GM21723 (cell line): ENCODE measurements around the gene SWAP70.
A peak's percentile ranks its signal among the peaks of the same experiment; 100 is the strongest.
"Not testable (repeated sequence)": the region's sequence is repeated elsewhere in the genome, so short reads cannot be mapped to it uniquely, and the experiment has no call there.

Experiments
- ATAC-seq: cut with Tn5 transposase; IDR thresholded peaks from one replicate; pipeline ENCODE4 v1.9.1; 2021; ENCODE audit warnings: mild to moderate bottlenecking, moderate library complexity; ENCODE audit not compliant: unreplicated experiment

SWAP70 gene

DNA sequence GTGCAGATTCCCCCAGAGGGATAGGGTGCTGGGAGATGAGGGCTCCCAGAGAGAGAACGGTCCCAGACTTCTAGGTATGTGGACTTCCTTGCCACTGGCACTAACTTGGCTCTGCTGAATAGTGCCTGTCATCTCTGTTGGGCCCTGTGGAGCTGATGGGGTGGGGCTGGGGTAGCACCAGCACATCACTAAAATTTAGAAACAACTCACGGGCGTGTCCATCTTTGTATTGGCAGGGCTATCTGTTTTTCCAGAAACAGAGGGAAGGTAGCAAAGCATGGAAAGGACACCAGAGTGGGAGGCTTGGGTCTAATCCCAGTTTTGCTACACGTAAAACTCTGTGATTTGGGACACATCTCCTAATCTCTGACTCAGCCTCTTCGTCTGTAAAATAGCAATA, 25.8 kb downstream of the SWAP70 start:
- ATAC-seq, result no peak

DNA sequence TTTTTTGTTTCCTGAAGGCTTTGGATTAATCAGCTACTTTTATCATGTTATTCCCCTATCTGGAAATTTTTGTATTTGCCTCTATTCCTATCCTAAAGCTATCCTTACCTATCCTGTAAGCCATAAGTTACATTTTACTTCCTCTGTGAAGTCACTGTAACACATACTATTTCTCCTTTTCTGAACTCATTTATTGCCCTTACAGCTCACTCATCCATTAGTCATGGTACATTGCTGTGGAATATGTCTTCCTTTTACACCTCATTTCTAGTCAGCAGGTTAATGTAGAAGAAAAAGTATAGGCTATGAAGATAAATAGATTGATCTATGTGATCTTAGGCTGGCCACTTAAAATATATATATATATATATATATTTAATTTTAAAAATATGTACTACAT, 28.0 kb downstream of the SWAP70 start:
- ATAC-seq, result no peak

DNA sequence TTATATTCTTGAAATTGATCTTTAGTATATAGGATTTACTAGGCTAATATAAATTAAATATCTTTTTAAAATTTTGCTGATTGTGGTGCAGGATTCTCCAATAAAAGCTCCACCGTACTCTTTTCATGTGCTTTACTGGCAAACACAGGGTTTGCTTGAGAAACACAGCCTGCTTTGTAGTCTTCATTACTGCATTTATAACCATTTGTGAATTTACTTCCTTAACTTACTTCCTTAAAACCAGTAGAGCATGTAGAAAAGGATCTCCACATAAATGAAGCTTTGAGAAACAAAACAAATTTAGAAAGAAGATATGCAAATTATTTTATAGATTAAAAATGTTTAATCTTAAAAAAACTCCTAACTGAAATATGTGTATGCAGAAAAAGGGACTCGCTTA, 28.8 kb downstream of the SWAP70 start:
- ATAC-seq, result no peak

DNA sequence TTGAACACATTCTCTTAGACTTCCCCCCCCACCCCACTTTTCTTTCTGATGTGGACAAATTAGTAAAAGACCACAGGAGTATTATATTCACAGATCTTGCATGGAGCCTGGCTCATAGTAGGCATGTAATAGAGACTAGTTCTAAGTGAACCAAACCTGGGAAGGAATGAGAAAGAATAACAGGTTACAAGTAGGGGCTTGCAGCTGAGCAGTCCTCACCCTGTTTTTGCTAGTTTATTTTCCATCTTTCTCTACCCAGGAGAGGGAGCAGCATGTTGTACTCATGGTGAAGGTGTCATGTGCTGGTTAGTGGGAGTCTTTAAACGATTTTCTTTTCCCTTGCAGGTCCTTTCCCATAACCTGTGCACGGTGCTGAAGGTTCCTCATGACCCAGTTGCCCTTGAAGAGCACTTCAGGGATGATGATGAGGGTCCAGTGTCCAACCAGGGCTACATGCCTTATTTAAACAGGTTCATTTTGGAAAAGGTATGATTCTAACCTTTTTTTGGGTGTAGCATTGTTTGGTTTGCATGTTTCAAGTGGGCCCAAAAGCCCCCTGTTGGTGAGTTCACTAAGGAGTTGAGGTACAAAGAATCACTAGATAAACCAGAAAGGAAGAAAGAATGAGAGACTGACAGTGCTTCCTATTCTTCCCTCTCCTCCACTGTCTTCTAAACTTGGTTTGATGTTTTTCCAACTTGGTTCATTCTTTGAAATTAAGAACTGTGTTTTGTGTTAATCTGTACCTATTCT, 30.1 kb downstream of the SWAP70 start:
- ATAC-seq, result no peak

DNA sequence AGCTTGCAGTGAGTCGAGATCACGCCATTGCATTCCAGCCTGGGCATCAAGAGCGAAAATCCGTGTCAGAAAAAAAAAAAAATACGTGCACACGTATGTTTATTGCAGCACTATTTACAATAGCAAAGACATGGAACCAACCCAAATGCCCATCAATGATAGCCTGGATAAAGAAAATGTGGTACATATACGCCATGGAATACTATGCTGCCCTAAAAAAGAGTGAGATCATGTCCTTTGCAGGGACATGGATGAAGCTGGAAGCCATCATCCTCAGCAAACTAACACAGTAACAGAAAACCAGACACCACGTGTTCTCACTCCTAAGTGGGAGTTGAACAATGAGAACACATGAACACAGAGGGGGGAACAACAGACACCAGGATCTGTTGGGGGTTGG, 31.4 kb downstream of the SWAP70 start:
- not testable (repeated sequence) for ATAC-seq

DNA sequence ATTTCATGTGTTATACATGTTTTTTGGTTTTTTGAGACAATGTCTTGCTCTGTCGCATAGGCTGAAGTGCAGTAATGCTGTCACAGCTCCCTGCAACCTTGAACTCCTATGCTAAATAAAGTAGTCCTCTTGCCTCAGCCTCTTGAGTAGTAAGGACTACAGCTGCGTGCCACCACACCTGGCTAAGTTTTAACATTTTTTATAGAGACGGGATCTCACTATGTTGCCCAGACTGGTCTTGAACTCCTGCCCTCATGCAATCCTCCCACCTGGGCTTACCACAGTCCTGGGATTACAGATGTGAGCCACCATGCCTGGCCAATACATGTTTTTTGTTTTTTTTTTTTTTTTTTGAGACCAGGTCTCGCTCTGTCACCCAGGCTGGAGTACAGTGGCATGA, 33.9 kb downstream of the SWAP70 start:
- ATAC-seq, result peak; percentile 42

DNA sequence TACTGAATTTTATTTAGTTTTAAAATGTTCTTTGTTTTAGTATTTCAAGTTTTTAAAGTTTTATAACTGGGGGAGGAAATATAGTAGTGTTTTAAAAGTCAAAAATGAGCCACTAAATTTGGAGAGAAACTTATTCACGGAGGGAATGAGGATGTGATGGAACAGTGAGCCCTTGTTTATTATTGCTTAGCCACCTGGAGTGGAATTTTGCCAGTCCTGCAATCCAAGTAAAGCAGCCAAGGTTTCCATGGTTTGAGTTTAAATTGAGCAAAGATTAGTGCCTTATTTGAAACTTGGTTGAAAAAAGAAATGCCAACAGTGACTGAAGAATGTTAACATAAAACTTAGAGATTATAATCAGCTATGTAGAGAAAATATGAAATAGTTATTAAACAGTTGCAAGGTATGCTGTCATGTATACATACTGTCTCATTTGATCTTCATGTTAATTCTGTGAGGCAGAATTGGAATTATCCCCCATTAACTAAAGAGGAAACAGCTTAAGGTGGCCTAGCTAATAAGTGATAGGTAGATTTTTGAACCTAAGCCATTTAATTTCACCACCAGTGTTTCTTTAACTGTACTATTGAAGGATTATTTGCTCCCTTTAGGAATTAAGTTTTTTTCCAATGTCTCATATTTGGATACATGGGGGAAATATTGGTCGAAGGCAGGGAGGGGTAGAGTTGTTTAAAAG, 36.4 kb downstream of the SWAP70 start:
- ATAC-seq, result no peak

DNA sequence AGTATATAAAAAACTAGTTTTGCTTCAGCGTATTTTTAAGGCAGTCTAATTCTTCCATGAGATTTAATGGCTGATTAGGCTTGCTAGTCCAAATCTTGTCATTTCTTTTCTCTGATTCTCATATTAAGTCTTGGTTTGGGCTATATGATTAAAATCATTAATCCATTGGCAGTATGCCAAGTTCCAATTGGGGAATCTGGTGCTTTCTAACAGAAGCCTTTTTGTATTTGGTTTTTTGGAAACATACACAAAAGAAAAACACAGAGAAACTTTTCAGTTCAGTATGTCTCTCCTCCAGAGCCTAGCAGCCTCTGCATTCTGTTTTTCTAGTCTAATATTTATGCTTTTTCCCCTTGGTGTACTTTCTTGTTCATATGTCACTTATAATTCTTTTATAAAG, 37.9 kb downstream of the SWAP70 start:
- ATAC-seq, result no peak

DNA sequence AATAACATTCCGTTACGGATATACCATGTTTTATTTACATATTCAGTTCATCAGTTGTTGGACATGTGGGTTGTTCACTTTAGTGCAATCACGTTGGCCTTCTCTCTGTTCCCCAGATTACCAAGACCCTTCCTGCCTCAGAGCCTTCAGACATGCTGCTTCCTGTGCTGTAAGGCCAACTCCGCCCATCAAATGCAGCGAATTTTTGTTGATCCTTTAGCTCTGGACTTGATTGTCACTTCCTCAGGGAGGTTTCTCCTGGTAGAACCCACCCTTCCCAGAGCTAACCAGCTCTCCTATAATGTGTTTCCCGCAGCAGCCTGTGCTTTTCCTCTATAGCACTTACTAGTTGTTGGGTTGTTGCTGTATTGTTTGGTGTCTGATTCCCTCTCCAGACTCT, 39.4 kb downstream of the SWAP70 start:
- ATAC-seq, result no peak

DNA sequence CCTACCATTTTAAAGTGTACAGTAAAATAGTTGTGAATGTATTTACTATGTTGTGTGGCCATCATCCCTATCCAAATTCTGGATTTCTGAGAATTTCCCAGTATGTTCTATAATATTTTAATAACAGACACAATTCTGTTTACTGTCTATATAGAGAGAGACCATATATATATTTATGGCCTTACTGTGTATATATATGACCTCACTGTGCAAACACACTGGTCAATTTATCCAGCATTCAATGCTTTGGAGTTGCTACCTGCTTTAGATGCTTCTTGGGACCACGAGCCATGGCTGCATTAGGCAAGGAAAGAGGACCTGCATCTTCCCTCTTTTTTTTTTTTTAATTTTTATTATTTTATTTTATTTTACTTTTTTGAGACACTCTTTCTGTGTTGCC, 40.2 kb downstream of the SWAP70 start:
- ATAC-seq, result no peak

DNA sequence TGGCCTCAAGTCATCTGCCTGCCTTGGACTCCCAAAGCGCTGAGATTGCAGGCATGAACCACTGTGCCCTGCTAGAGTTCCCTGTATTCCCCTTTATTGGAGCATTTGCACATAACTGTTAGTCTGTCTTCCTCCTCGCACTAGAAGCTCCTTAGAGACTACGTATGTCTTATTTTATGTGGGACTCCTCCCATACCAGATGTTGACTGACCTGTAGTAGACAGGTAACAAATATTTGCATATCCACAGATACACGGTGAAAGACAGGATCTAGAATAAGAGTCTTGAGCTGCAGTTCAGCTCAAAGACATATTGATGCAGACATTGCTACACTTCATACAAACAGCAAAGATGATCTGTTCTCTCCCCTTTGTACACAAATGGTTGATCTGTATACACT, 40.7 kb downstream of the SWAP70 start:
- no peak for ATAC-seq

DNA sequence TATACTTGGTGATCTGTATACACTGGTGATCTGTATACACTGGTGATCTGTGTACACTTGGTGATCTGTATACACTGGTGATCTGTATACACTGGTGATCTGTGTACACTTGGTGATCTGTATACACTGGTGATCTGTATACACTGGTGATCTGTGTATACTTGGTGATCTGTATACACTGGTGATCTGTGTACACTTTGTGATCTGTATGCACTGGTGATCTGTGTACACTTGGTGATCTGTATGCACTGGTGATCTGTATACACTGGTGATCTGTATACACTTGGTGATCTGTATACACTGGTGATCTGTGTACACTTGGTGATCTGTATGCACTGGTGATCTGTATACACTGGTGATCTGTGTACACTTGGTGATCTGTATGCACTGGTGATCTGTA, 41.5 kb downstream of the SWAP70 start:
- not testable (repeated sequence) for ATAC-seq

DNA sequence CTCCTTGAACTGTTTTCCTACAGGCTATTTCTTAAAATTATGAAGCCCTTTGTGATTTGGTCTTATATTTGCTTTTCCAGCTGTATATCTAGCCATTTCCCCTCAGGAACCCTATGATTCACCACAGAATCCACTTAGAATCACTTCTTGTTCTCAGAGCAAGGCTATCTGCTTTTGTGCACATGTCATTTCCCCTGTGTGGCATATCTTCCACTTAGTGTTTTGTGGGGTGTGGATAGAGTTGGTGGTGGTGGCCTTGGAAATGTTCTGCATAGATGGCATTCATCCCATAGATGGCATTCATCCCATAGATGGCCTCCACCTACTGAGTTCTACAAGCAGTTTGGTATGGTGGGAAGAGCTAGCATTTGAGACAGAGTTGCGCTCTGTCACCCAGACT, 44.7 kb downstream of the SWAP70 start:
- ATAC-seq, result no peak

DNA sequence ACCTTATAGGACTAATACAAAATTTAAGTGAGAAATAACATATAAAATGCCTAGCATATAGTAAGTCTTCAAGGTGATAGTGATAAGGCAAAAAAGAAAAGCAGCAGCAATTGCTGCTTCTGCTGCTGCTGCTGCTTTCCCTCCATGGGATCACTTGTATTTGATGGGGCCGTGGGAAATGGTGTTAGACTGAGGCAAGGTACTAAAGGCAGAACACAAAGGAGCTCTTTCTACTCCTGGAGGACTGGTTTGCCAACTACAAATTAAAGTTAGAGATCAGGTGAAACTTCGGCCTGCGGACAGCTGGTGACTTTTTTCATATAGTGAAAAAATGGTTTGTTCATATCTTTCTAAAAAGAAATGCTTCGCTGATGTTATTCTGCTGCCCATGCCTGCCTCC, 46.3 kb downstream of the SWAP70 start:
- ATAC-seq, result no peak

DNA sequence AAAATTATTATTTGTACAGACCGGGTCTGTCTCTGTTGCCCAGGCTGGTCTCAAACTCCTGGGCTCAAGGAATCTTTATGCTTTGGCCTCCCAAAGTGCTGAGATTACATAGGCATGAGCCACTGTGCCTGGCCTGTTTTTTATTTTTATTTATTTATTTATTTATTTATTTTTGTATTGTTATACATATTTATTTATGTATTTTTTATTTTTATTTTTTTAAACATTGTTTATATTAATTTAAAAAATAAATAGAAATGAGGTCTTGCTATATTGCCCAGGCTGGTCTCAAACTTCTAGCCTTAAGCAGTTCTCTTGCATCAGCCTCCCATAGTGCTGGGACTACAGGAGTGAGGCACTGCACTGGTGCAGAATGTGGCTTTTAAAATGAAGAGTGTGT, 47.0 kb downstream of the SWAP70 start:
- no peak for ATAC-seq

DNA sequence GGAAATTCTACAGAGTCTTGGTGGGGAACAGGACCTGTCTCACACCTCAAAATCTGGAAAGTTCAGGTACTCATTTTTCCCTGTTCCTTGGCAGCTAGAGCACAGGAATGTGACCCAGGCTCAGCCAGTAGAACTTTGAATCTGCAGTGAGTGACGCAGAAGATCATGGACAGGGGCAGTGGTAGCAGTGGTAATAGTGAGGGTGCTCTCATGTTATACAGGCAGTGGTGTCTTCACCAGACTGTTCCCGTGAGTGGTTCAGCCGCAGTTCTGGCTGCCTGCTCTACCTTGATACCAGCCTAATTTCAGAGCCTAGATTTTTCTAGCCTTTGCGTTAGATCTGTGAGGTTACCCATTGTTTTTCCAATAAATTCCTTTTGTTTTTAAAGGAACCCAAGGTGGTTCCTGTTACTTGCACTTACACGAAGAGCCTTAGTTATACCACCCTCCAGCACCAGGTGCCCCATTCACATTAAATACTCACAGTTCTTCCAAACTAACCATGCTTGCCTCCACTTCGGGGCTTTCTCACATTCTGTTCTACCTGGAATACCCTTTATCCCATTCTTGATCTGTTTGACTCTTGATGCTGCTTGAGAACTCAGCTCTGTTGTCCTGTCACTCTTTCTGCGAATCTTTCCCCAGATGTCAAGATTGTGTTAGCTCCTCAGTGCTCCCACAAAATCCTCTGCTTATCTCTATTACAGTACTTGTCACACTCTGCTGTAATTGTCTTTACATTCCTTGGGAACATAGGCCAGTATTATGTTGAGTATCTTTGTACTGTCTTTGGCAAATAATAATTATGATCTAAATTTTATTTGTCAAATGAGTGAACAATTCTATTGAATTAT, 47.8 kb downstream of the SWAP70 start:
- no peak for ATAC-seq

DNA sequence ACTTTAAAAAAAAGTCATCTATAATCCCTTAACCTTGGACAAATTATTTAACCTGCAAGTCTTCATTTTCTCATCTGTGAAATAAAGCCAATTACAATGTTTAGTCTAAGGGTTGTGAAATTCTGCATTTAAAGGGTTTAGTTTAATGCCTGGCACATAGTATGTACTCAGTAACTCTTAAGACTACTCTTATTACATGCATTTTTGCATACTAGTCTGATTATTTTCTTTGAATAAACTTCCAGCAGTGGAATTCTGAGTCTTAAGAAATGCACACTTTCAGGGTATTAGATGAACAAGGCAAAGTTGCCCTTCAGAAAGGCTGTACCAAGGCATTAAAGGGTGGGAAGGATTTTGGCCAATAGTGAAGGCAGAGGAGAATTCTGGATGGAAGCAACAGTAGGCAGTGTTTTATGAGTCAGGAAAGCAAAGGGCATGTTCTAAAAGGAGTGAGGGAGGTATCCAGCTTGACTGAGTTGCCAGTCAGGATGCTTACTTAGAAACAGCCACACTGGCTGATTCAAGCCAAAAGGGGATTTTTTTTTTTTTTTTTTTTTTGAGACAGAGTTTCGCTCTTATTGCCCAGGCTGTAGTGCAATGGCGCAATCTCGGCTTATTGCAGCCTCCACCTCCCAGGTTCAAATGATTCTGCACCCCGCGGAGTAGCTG, 50.5 kb downstream of the SWAP70 start:
- no peak for ATAC-seq

DNA sequence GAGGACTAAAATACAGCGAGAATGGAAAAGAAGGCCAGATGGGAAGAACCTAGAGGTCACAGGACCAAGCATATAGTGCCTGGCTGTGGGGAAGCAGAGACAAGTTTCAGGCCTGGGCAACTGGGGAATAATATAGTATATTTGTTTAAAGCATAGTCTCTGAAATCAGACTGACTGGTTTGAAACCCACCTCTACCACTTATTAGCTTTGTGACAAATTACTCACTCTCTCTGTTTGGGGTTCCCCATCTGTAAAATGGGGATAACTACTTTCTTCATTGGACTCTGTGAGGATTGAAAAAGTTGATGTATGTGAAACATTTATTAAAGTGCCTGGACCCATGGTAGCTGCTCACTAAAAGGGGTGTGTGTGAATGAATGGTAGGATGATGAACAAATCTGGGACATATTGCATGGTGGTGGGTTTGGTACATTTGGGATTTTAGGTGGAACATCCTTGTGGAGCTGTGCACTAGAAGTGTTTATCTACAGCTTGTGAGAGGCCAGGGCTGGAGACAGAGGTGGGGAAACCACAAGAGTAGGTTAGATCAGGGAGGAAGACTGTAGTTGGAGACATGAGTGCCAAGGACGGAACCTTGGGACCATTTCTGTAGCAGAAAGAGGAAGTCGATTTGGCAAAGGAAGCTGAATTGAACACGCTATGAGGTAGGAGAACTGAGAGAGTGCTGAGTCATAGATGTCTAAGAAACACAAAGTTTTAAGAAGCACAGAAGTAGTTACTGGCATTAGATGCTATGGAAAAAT, 52.6 kb downstream of the SWAP70 start:
- ATAC-seq, result peak; percentile 71

DNA sequence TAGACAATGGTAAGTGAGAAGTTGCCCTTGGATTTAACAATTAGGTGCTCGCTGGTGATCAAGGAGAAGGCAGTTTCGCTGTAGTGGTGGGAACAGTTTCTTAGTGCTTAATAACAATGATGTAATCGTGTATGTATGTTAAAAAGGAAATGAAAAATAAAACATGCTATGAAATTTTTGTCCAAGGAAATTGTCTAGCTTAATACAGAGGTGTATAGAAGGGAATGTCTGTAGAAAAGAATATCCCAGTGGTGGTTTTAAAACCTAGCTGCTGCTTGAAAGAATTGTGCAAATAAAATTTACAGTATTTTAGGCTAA, 53.1 kb downstream of the SWAP70 start:
- no peak for ATAC-seq

DNA sequence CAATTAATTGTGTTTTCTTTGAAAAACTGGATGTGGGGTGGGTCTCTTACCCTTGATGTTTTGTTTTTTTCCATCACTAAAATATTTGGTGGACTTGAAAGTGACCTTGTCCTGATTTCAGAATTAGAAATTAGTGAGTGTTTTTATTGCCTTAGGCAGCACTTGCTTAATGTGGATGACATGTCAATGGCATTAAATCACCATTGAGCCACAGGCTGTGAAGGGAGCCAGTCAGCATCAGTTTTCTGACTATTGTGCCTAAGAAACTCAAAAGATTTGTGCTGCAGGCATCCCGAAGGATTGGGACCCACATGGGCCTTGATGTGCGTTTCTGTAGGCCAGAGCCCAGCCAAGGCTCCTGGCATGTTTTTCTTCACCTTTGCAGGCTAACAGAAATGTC, 53.8 kb downstream of the SWAP70 start:
- no peak for ATAC-seq

DNA sequence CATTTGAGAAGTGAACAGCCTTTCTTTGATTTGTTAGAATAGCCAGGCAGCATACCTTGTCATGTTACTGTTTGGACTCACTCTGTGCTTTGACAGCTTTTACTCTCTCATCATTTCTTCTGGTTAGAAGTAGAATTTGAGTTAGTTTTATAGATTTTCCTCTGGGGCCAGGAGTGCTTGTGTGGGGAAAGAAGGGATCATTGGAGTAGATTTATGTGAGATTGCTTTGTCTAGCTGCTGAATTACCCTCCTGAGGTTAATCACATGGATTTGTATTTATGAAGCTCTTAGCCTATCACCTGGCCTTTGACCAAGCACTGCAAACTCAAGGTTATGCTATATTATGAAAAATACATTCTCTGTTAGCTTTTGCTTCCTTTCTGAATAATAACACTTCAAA, 54.3 kb downstream of the SWAP70 start:
- ATAC-seq, result no peak
